NCI-H69 (cell line): Measurements from ENCODE around the gene SDR9C7.

Experiments
- DNase-seq: peaks from one replicate; lab custom pipeline; 2025; lab: John Stamatoyannopoulos, UW

Gene SDR9C7

GRCh38 chr12:56877195-56878009 is 56.8 kb downstream of the SDR9C7 start:
- no peak for DNase-seq

DNA sequence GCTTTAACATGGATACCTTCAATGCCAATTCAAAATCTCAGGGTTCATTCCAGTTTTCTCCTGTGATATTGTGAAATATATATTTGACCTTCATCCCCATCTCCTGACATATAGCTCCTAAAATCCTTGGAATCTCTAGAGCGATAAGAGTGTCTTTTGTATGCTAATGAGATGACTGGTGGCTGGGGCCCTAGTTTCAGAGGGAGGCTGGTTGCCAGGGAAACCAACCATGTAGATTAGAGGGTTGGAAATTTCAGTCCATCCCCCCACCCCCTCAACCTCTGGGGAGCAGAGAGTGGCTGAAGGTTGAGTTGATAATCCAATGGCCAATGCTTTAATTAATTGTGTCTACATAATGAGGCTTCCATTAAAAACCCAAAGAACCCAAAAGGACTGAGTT is 59.4 kb downstream of the SDR9C7 start:
- no peak for DNase-seq

GRCh38 chr12:56873382-56873781 is 60.8 kb downstream of the SDR9C7 start:
- no peak for DNase-seq
